AG09319 (cell line): Measurements from ENCODE around the gene PAXX.

Source experiments
- DNase-seq: peaks from one replicate; pipeline ENCODE4 v3.0.0-alpha.2; 2010; ENCODE audit warnings: low read depth; ENCODE audit errors: extremely low read depth
- TF ChIP-seq, protein P1 (sequence below): IDR thresholded peaks from 2 replicates; pipeline ENCODE4 v1.5.1; 2011; ENCODE audit warnings: low read depth, mild to moderate bottlenecking, inconsistent platforms, low read length, moderate library complexity

The PAXX gene

GRCh38 chr9:137009938-137010732 is 17.9 kb downstream of the PAXX start:
- DNase-seq = no peak
- TF ChIP-seq, protein P1, sequence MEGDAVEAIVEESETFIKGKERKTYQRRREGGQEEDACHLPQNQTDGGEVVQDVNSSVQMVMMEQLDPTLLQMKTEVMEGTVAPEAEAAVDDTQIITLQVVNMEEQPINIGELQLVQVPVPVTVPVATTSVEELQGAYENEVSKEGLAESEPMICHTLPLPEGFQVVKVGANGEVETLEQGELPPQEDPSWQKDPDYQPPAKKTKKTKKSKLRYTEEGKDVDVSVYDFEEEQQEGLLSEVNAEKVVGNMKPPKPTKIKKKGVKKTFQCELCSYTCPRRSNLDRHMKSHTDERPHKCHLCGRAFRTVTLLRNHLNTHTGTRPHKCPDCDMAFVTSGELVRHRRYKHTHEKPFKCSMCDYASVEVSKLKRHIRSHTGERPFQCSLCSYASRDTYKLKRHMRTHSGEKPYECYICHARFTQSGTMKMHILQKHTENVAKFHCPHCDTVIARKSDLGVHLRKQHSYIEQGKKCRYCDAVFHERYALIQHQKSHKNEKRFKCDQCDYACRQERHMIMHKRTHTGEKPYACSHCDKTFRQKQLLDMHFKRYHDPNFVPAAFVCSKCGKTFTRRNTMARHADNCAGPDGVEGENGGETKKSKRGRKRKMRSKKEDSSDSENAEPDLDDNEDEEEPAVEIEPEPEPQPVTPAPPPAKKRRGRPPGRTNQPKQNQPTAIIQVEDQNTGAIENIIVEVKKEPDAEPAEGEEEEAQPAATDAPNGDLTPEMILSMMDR = no peak

DNA sequence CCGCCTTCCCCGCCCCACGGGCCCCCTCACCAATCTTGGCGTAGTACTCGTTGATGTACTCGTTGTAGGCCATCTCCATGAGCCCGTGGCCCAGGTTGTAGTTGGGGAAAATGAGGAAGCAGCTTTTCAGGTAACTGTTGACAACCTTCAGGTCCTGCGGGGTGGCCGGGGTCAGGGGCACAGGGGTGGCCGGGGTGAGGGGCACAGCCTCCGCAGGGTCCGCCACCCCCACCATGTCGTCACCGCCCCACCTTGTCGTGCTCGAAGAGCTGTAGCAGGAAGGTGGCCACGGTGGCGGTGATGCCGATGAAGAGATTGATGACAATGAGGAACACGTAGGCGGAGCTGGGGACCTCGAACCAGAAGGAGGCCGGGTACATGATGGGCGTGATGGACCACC is 18.9 kb downstream of the PAXX start:
- DNase-seq = no peak

GRCh38 chr9:137011907-137012675 is 19.9 kb downstream of the PAXX start:
- no peak for DNase-seq
- TF ChIP-seq, protein P1 = no peak

More for the DNA sequence above, 18.9 kb downstream of the PAXX start:
- TF ChIP-seq, protein P1 = no peak

GRCh38 chr9:137012694-137013570 is 20.7 kb downstream of the PAXX start:
- TF ChIP-seq, protein P1 = no peak

DNA sequence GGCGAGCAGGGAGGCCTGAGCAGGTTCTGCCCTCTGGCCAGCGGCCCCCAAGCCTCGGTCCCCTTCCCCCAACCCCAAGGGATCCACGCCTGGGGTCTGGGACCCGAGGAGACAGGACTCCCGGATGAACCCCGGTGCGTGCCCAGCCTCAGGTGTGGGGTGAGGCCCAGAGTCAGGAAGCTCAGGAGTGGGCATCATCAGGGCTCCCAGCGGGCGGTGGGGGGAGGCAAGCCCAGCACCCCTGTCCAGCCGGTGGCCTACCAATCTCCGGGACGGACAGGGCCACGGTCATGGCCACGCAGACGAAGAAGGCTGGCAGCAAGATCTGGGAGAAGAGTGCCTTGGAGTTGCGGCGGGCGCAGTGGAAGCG is 21.3 kb downstream of the PAXX start:
- TF ChIP-seq, protein P1 = no peak

More at GRCh38 chr9:137012694-137013570, 20.7 kb downstream of the PAXX start:
- DNase-seq = no peak

GRCh38 chr9:137014166-137014565 is 21.9 kb downstream of the PAXX start:
- TF ChIP-seq, protein P1 = no peak
- no peak for DNase-seq

More for the DNA sequence above, 21.3 kb downstream of the PAXX start:
- DNase-seq = no peak
